Left lobe of liver (tissue), 2 donors: Measurements from ENCODE around the gene EVI5. TPM values are rescaled to one million over a fixed set of nuclear protein-coding genes. Genes with fewer than 3 reads are reported as not detected.
"Not testable (repeated sequence)": the region's sequence is repeated elsewhere in the genome, so short reads cannot be mapped to it uniquely, and the experiment has no call there.

Experiments
- ATAC-seq: fragments of 200-7000 bp; cut with Tn5 transposase; one replicate; pipeline ENCODE4 v1.9.1; 2020; ENCODE audit warnings: mild to moderate bottlenecking, moderate library complexity
- DNase-seq: peaks from one replicate; pipeline ENCODE4 v3.0.0-alpha.2; 2020; ENCODE audit warnings: low spot score
- total RNA-seq: library from RNA; stranded (reverse); gene quantifications from one replicate; pipeline ENCODE4 v1.2.1, GENCODE V29; 2021
- donor health status: DM: no; HTN: no; CAD: no; lungs with moderate emphysema.
- donor health status: DM: no; HTN: yes; CAD: no.

Gene EVI5
- total RNA-seq, 1 donor from 2014 or later: 29.2 TPM

DNA sequence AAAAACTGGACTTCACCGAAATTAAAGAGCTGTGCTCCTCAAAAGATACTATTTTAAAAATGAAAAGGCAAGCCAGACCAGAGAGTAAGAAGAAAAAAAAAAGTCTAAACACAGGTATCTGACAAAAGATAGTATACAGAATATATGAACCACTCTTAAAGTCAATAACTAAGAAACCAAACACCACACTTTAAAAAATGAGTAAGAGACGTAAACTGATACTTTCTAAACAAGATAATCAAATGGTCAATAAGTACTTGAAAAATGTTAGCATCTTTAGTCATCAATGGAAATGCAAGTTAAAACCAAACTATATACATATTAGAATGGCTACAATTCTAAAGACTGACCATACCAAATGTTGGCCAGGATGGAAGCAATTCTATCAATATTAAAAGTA lies 77.6 kb downstream of the EVI5 start:
- ATAC-seq (no peak), DNase-seq (no peak)

DNA sequence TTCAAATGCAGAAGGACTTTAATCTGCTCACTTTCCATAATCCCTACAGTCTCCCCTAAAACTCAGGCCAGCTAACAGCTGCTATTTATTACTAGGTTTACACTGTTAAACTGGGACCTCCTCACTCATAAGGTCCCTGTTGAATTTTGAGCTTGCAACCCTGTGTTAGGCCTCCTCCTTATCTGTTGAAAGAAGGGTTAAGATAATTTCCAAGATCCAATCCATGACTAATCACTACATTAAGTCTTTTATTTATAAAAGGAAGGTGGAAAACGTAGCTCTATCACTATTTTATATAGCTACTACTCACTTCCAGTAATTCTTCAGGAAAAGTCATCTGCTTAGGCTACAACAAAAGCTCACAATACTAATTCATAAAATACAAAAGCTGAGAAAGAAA lies 79.5 kb downstream of the EVI5 start:
- no peak for ATAC-seq
- DNase-seq: no peak

DNA sequence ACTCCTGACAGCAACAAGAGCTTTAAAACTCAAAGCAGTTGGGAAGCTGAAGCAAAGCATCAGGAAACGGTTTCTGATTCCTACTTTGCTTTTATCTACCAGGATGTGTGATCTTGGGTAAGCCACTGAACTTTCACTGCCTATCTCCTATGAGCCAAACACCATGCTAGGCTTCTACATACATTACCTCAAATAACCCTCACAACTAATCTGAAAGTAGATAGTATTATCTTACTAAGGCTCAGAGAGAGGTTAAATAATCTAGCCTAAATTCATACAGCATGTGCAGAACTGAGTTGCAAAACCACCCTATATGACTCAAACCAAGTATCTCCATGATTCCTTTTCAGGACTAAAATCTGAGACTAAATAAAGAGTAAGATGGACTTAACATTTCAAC lies 83.8 kb downstream of the EVI5 start:
- no peak for DNase-seq
- ATAC-seq: no peak

- ATAC-seq (no peak), DNase-seq (no peak)
These were observed 86.0 kb downstream of the EVI5 start for GRCh38 chr1:92698932-92699331.

DNA sequence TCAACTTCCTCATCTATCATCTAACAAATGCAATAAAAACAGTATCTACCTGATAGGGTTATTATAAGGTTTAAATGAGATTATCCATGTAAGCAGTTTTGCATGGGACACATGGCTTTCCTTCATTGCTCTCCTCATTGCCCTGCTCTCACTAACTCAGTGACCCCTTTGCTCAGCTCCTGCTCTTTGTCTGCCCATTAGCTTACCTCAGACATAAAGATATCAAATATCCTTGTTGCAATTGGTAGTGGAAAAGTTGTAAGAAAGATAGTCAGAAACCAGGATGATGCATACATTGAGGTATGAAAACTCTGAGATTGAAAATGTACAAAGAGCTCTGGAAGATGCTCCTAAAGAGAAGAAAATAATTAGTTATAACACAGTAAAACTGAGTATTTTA lies 89.8 kb downstream of the EVI5 start:
- no peak for ATAC-seq
- no peak for DNase-seq

GRCh38 chr1:92691925-92692324 lies 93.0 kb downstream of the EVI5 start:
- no peak for ATAC-seq

DNA sequence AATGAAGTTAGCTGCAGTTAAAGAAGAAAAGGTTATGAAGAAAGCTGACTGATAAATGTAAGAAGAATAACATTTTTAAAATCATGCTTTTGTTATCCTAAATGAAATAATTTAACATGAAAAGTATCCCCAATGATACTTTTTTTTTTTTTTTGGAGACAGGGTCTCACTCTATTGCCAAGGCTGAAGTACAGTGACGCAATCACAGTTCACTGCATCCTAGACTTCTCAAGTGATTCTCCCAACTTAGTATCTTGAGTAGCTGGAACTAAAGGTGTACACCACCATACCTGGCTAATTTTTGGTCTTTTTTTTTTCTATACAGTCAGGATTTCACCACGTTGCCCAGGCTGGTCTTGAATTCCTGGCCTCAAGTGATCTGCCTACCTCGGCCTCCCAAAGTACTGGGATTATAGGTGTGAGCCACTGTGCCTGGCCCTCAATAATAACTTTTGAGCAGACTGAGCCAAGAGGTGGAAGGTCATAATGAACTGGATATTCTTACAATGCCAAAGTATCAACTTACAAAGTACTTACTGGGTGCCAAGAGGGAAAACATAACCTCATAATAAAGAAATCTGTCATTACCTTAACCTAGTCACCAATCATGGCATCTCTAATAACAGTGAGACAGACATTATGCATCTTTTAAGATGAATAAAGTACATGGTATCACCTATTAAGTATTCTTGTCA lies 94.5 kb downstream of the EVI5 start:
- DNase-seq: no peak
- no peak for ATAC-seq

More at GRCh38 chr1:92691925-92692324, 93.0 kb downstream of the EVI5 start:
- DNase-seq: no peak

- ATAC-seq (no peak), DNase-seq (no peak)
These were observed 104.9 kb downstream of the EVI5 start for GRCh38 chr1:92679980-92680379.

DNA sequence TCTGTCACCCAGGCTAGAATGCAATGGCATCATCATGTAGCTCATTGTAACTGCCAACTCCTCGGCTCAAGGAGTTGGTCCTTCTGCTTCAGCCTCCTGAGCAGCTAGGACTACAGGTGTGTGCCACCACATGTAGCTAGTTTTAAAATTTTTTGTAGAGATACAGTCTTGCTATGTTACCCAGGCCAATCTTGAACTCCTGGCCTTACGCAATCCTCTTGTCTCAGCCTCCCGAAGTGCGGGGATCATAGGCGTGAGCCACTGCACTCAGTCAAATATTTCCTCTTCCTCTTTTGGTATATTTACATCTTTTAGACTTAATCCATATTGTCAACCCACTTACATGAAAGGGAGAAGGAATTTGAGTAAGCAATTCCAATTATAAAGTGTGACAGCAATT lies 121.1 kb downstream of the EVI5 start:
- no peak for ATAC-seq
- DNase-seq: no peak

- DNase-seq (no peak), ATAC-seq (no peak)
These were observed 122.9 kb downstream of the EVI5 start for GRCh38 chr1:92662048-92662447.

DNA sequence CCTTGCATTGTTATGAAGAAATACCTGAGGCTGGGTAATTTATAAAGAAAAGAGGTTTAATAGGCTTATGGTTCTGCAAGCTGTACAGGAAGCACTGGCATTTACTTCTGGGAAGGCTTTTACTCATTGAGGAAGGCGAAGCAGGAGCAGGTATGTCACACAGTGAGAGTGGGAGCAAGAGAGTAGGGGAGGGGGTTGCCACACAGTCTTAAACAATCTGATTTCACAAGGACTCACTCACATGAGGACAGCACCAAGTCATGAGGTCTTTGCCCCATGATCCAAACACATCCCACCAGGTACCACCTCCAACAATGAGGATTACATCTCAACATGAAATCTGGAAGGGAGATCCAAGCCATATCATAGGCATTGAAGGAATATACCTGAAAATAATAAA lies 127.2 kb downstream of the EVI5 start:
- DNase-seq (no peak), ATAC-seq (no peak)

DNA sequence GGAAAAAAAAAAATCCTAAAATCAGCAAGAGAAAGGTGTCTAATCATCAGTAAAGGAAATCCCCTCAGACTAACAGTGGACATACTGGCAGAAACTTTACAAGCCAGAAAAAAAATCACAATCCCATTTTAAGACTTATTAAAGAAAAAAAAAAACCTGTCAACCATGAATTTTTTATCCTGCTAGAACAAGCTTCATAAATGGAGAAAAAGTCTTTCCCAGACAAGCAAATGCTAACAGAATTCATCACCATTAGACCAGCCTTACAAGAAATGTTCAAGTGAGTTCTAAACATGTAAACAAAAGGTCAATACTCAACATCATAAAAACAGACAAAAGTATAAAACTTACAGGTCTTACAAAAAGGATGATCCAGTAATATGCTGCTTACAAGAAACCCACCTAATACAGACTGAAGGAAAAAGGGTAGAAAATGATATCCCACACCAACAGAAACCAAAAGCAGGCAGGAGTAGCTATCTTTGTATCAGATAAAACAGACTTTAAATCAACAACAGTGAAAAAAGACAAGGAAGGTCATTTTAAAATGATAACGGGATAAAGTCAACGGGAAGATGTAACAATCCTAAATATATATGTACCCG lies 129.6 kb downstream of the EVI5 start:
- DNase-seq: no peak
- ATAC-seq: no peak

GRCh38 chr1:92653605-92654381 lies 131.1 kb downstream of the EVI5 start:
- DNase-seq (no peak), ATAC-seq (peak; percentile 19)

DNA sequence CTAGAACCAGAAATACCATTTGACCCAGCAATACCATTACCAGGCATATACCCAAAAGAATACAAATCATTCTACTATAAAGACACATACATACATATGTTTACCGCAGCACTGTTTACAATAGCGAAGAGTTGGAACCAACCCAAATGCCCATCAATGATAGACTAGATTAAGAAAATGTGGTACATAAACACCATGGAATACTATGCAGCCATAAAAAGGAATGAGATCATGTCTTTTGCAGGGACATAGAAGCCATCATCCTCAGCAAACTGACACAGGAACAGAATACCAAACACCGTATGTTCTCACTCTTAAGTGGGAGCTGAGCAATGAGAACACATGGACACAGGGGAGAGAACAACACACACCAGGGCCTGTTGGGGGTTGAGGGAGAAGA lies 144.2 kb downstream of the EVI5 start:
- ATAC-seq, DNase-seq: not testable (repeated sequence)

DNA sequence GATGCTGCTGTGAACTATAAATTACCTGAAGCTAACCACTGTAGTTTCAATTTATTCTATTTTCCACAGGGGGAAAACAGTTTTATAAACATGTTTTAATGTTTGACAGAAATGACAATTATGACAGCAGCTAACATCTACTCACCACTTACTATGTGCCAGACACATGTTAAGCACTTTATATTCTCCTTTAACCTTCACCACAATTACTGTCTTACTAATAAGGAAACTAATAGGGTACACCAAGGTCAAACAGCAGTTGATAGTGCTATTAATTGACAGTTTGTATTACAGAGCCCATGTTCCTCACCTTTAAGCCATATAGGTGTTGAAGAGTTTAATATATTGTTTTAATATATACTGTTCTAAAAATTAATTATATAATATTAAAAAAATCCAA lies 146.4 kb downstream of the EVI5 start:
- ATAC-seq (no peak), DNase-seq (no peak)

GRCh38 chr1:92635203-92635602 lies 149.7 kb downstream of the EVI5 start:
- not testable (repeated sequence) for ATAC-seq, DNase-seq

- ATAC-seq (peak; percentile 45), DNase-seq (no peak)
These were observed 161.6 kb downstream of the EVI5 start for GRCh38 chr1:92623187-92623778.

DNA sequence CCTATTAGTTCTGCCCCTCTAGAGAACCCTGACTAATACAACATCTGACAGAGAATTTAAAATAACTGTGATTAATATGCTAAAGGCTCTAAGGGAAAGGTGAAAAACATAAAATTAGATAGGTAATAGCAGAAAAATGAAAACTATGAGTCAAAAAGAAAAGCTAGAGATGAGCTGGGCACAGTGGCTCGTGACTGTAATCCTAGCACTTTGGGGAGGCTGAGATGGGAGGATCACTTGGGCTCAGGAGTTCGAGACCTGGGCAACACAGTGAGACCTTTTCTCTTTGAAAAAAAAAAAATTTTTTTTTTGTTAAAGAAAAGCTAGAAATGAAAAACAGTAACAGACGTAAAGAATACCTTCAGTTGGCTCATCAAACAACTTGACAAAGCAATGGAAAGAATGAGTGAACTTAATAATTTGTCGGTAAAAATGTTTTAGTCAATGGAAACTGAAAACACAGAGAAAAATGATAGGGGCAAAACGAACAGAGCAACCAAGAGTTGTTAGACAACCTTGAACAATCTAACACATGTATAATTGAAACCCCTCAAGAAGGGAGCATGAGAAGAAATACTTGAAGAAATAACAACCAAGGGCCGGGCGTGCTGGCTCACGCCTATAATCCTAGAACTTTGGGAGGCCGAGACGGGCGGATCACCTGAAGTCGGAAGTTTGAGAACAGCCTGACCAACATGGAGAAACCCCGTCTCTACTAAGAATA lies 165.3 kb downstream of the EVI5 start:
- ATAC-seq: no peak

GRCh38 chr1:92601044-92601443 lies 183.9 kb downstream of the EVI5 start:
- no peak for ATAC-seq
- no peak for DNase-seq

More for the DNA sequence above, 165.3 kb downstream of the EVI5 start:
- no peak for DNase-seq

DNA sequence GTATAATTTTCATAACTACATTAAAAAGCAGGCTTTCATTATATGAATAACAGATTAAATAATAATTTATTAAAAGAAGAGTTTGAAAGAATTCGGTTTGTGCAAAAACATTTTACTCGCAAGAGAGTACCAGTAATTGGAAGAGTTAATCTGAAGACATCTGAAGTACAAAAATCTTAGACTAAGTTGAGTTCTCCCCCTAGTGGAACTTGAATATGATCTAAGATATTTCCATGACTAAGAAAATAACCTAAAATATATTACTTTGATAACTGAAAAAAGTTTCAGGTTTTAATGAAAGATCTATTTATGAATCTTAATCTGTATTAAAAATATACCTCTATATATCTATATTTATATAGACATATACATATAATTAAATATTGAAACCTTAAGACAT lies 185.7 kb downstream of the EVI5 start:
- ATAC-seq (no peak), DNase-seq (no peak)

- not testable (repeated sequence) for DNase-seq, ATAC-seq
These were observed 195.5 kb downstream of the EVI5 start for GRCh38 chr1:92589361-92589760.
